ENCODE data around the gene CES4A. TPM values are rescaled to one million over a fixed set of nuclear protein-coding genes. Genes with fewer than 3 reads are reported as not detected.
A peak's percentile ranks its signal among the peaks of the same experiment; 100 is the strongest.

Gene CES4A
- polyA plus RNA-seq (2013, experiment 1 of 2): 0.54 TPM
- 0.48 TPM for polyA plus RNA-seq (2013, experiment 2 of 2)

DNA sequence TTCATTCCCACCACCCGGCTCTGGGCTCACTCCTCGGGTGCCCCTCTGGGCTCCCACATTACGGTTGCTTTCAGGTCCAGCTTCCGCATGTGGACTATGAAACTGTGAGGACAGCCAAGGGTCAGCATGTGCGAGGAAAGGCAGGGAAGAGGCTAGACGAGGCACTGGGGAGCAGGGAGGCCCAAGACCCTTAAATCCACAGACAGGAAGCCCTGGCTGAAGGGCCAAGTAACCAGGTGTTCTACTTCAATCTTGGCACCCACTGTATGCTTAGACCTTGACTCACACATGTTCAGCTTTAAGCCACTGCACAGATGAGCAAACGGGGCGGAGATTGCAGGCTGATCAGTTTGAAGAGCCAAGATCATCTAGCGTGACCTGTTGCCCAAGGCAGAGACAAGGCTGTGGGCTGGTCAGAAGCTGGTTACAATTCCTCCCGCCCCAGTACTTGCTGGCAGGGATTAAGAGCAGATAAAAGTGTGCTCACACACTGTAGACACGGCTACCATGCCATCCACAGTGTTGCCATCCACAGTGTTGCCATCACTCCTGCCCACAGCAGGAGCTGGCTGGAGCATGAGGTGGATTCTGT lies at the start of gene CES4A:
TSS of gene CES4A (plus strand) at position 393 of the 592 bp plus-strand sequence. CDS start at position 577, 184 bp downstream.
- no peak within 1 kb of the TSS for H3K4me2 ChIP-seq (ENCODE audit: insufficient read depth, low read length, poor library complexity, severe bottlenecking)
- no CpG with 5 or more reads among the region's 11 CpGs for WGBS, 2 donors (ENCODE audit: extremely low coverage in 2 of 2, insufficient read length in 2 of 2, insufficient replicate concordance in 1 of 2)

DNA sequence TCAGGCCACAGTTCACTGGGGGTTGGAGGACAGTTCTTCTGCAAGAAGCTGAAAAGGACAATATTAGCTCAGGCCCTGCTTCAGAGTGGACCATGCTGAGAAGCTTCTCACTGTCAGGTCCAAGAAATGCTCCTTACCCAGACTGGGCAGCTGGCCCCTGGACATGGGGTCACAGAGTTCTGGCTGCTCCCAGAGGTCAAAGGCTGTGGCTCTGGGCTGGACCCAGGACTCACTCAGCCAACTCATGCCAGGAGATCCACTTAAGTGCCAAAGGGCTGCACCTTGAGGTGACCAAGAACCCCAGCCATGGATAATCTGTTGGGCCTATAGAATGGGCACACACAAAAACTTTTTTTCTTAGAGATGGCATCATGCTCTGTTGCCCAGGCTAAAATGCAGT lies 49.0 kb upstream of the CES4A start:
- H3K14ac ChIP-seq (ENCODE audit: low read length): no peak overlapping the region
- no peak overlapping the region for H3K4me2 ChIP-seq (ENCODE audit: insufficient read depth, low read length, poor library complexity, severe bottlenecking)
- H2AK5ac ChIP-seq (ENCODE audit: low read depth, low read length): no peak overlapping the region
- no peak overlapping the region for H3K4ac ChIP-seq (ENCODE audit: low read length)
- no peak overlapping the region for H3K18ac ChIP-seq (ENCODE audit: low read length)
- H3K79me1 ChIP-seq (ENCODE audit: low read depth, low read length): peaks cover 8% of the 10 kb centered on the region
- peaks cover 28 to 83% of the 10 kb centered on the region in 2 donors for H3K36me3 ChIP-seq (replicated peaks in 1 of 2; ENCODE audit: control insufficient read depth in 2 of 2, insufficient read depth in 2 of 2, low read length in 2 of 2)
- no peak overlapping the region for H3K27ac ChIP-seq (replicated peaks; ENCODE audit: low read length)
- H2BK5ac ChIP-seq (ENCODE audit: low read length): no peak overlapping the region
- H3K27me3 ChIP-seq (ENCODE audit: control insufficient read depth in 3 of 3, insufficient read depth in 3 of 3, low read depth in 1 of 3, low read length in 3 of 3): no peaks in the 10 kb centered on the region
- H4K91ac ChIP-seq (ENCODE audit: low read depth, low read length, poor library complexity): no peak overlapping the region
- no peak overlapping the region for H3K23ac ChIP-seq (ENCODE audit: low read depth, low read length, poor library complexity)
- no peak overlapping the region for H2BK12ac ChIP-seq (ENCODE audit: low read length)
- H2BK15ac ChIP-seq (ENCODE audit: low read length): no peak overlapping the region
- no peak overlapping the region for H2AFZ ChIP-seq (ENCODE audit: low read length)
- peak overlapping the region in 1 of 2 donors; percentile 28 for H3K4me3 ChIP-seq (ENCODE audit: low read length in 2 of 2)
- H3K4me1 ChIP-seq (ENCODE audit: control insufficient read depth in 2 of 2, insufficient read depth in 1 of 2, low read depth in 1 of 2, low read length in 2 of 2): peaks cover 4 to 5% of the 10 kb centered on the region in 2 donors
- peaks cover 0 to 2% of the 10 kb centered on the region in 2 donors for H3K9me3 ChIP-seq (replicated peaks in 1 of 2; ENCODE audit: control insufficient read depth in 2 of 2, insufficient read depth in 1 of 2, low read depth in 1 of 2, low read length in 2 of 2)
- no peak overlapping the region for H3K9ac ChIP-seq (ENCODE audit: low read depth, low read length, poor library complexity)
- no peak overlapping the region for H4K8ac ChIP-seq (ENCODE audit: low read depth, low read length)
- no peak for DNase-seq (ENCODE audit: low spot score)
- H2BK120ac ChIP-seq (ENCODE audit: low read depth, low read length): no peak overlapping the region

More for the DNA sequence above, at the start of gene CES4A:
- H3K9me3 ChIP-seq (replicated peaks in 1 of 2; ENCODE audit: control insufficient read depth in 2 of 2, insufficient read depth in 1 of 2, low read depth in 1 of 2, low read length in 2 of 2): peaks cover 0 to 2% of the 10 kb centered on the region in 2 donors
- no peak within 1 kb of the TSS for H3K14ac ChIP-seq (ENCODE audit: low read length)
- no peak within 1 kb of the TSS for H2BK15ac ChIP-seq (ENCODE audit: low read length)
- DNase-seq (ENCODE audit: low spot score): no peak
- H3K23ac ChIP-seq (ENCODE audit: low read depth, low read length, poor library complexity): peak within 1 kb of the TSS; percentile 73
- H3K9ac ChIP-seq (ENCODE audit: low read depth, low read length, poor library complexity): no peak within 1 kb of the TSS
- H4K8ac ChIP-seq (ENCODE audit: low read depth, low read length): peak within 1 kb of the TSS; percentile 17
- peaks cover 3% of the 10 kb centered on the region for H3K79me1 ChIP-seq (ENCODE audit: low read depth, low read length)
- no peaks in the 10 kb centered on the region for H3K36me3 ChIP-seq (replicated peaks in 1 of 2; ENCODE audit: control insufficient read depth in 2 of 2, insufficient read depth in 2 of 2, low read length in 2 of 2)
- H2BK12ac ChIP-seq (ENCODE audit: low read length): peak within 1 kb of the TSS; percentile 58
- no peak within 1 kb of the TSS for H3K18ac ChIP-seq (ENCODE audit: low read length)
- no peak within 1 kb of the TSS for H3K4ac ChIP-seq (ENCODE audit: low read length)
- H2AK5ac ChIP-seq (ENCODE audit: low read depth, low read length): peak within 1 kb of the TSS; percentile 70
- peak within 1 kb of the TSS in 1 of 2 donors; percentile 5 for H3K4me3 ChIP-seq (ENCODE audit: low read length in 2 of 2)
- H2BK120ac ChIP-seq (ENCODE audit: low read depth, low read length): no peak within 1 kb of the TSS
- peaks cover 0 to 39% (median 5%) of the 10 kb centered on the region in 3 experiments for H3K27me3 ChIP-seq (ENCODE audit: control insufficient read depth in 3 of 3, insufficient read depth in 3 of 3, low read depth in 1 of 3, low read length in 3 of 3)
- H4K91ac ChIP-seq (ENCODE audit: low read depth, low read length, poor library complexity): peak within 1 kb of the TSS; percentile 12
- H2AFZ ChIP-seq (ENCODE audit: low read length): no peak within 1 kb of the TSS
- H3K4me1 ChIP-seq (ENCODE audit: control insufficient read depth in 2 of 2, insufficient read depth in 1 of 2, low read depth in 1 of 2, low read length in 2 of 2): no peaks in the 10 kb centered on the region
- H2BK5ac ChIP-seq (ENCODE audit: low read length): peak within 1 kb of the TSS; percentile 6
- H3K27ac ChIP-seq (replicated peaks; ENCODE audit: low read length): no peak within 1 kb of the TSS

DNA sequence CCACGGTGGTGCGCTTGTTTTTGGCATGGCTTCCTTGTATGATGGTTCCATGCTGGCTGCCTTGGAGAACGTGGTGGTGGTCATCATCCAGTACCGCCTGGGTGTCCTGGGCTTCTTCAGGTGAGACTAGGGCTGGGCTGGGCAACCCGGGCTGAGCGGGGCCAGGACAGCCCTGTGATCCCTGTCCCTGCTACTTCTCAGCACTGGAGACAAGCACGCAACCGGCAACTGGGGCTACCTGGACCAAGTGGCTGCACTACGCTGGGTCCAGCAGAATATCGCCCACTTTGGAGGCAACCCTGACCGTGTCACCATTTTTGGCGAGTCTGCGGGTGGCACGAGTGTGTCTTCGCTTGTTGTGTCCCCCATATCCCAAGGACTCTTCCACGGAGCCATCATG lies 48.2 kb upstream of the CES4A start:
- Histone ChIP-seq H2AK5ac (ENCODE audit: low read depth, low read length) (peak overlapping the region; percentile 28), H3K4ac (ENCODE audit: low read length) (no peak overlapping the region)
- WGBS, 2 donors (ENCODE audit: extremely low coverage in 2 of 2, insufficient read length in 2 of 2, insufficient replicate concordance in 1 of 2): no CpG with 5 or more reads among the region's 16 CpGs

GRCh38 chr16:66942981-66943380 lies 45.4 kb upstream of the CES4A start:
- no peak overlapping the region for H3K18ac ChIP-seq (ENCODE audit: low read length)
- no peak overlapping the region for H2BK15ac ChIP-seq (ENCODE audit: low read length)
- DNase-seq (ENCODE audit: low spot score): no peak
- no peak overlapping the region for H3K4me2 ChIP-seq (ENCODE audit: insufficient read depth, low read length, poor library complexity, severe bottlenecking)
- H2BK5ac ChIP-seq (ENCODE audit: low read length): no peak overlapping the region
- no peak overlapping the region for H2AK5ac ChIP-seq (ENCODE audit: low read depth, low read length)
- no peak overlapping the region for H3K9ac ChIP-seq (ENCODE audit: low read depth, low read length, poor library complexity)
- peaks cover 0 to 11% (median 0%) of the 10 kb centered on the region in 3 experiments for H3K27me3 ChIP-seq (ENCODE audit: control insufficient read depth in 3 of 3, insufficient read depth in 3 of 3, low read depth in 1 of 3, low read length in 3 of 3)
- H3K14ac ChIP-seq (ENCODE audit: low read length): no peak overlapping the region
- no CpG with 5 or more reads among the region's 5 CpGs for WGBS, 2 donors (ENCODE audit: extremely low coverage in 2 of 2, insufficient read length in 2 of 2, insufficient replicate concordance in 1 of 2)
- H3K23ac ChIP-seq (ENCODE audit: low read depth, low read length, poor library complexity): no peak overlapping the region
- H3K36me3 ChIP-seq (replicated peaks in 1 of 2; ENCODE audit: control insufficient read depth in 2 of 2, insufficient read depth in 2 of 2, low read length in 2 of 2): peaks cover 28 to 62% of the 10 kb centered on the region in 2 donors
- no peak overlapping the region for H2BK120ac ChIP-seq (ENCODE audit: low read depth, low read length)
- H3K4me1 ChIP-seq (ENCODE audit: control insufficient read depth in 2 of 2, insufficient read depth in 1 of 2, low read depth in 1 of 2, low read length in 2 of 2): no peaks in the 10 kb centered on the region
- peaks cover 0 to 2% of the 10 kb centered on the region in 2 donors for H3K9me3 ChIP-seq (replicated peaks in 1 of 2; ENCODE audit: control insufficient read depth in 2 of 2, insufficient read depth in 1 of 2, low read depth in 1 of 2, low read length in 2 of 2)
- H4K8ac ChIP-seq (ENCODE audit: low read depth, low read length): no peak overlapping the region
- H3K4me3 ChIP-seq (ENCODE audit: low read length in 2 of 2): no peak overlapping the region
- H2BK12ac ChIP-seq (ENCODE audit: low read length): no peak overlapping the region
- no peak overlapping the region for H2AFZ ChIP-seq (ENCODE audit: low read length)
- peaks cover 1% of the 10 kb centered on the region for H3K79me1 ChIP-seq (ENCODE audit: low read depth, low read length)
- no peak overlapping the region for H3K4ac ChIP-seq (ENCODE audit: low read length)
- H4K91ac ChIP-seq (ENCODE audit: low read depth, low read length, poor library complexity): no peak overlapping the region
- H3K27ac ChIP-seq (replicated peaks; ENCODE audit: low read length): no peak overlapping the region

More for the DNA sequence above, 48.2 kb upstream of the CES4A start:
- Histone ChIP-seq H2BK12ac (ENCODE audit: low read length) (no peak overlapping the region), H3K4me3 (ENCODE audit: low read length in 2 of 2) (peak overlapping the region in 1 of 2 donors; percentile 41), H3K14ac (ENCODE audit: low read length) (no peak overlapping the region), H4K8ac (ENCODE audit: low read depth, low read length) (peak overlapping the region; percentile 72), H3K27ac (replicated peaks; ENCODE audit: low read length) (no peak overlapping the region), H3K18ac (ENCODE audit: low read length) (no peak overlapping the region), H3K4me1 (ENCODE audit: control insufficient read depth in 2 of 2, insufficient read depth in 1 of 2, low read depth in 1 of 2, low read length in 2 of 2) (peaks cover 2 to 4% of the 10 kb centered on the region in 2 donors), H3K9ac (ENCODE audit: low read depth, low read length, poor library complexity) (no peak overlapping the region), H3K4me2 (ENCODE audit: insufficient read depth, low read length, poor library complexity, severe bottlenecking) (no peak overlapping the region), H4K91ac (ENCODE audit: low read depth, low read length, poor library complexity) (no peak overlapping the region), H3K27me3 (ENCODE audit: control insufficient read depth in 3 of 3, insufficient read depth in 3 of 3, low read depth in 1 of 3, low read length in 3 of 3) (no peaks in the 10 kb centered on the region), H3K9me3 (replicated peaks in 1 of 2; ENCODE audit: control insufficient read depth in 2 of 2, insufficient read depth in 1 of 2, low read depth in 1 of 2, low read length in 2 of 2) (peaks cover 0 to 2% of the 10 kb centered on the region in 2 donors), H3K79me1 (ENCODE audit: low read depth, low read length) (peaks cover 6% of the 10 kb centered on the region), H2AFZ (ENCODE audit: low read length) (no peak overlapping the region), H2BK120ac (ENCODE audit: low read depth, low read length) (no peak overlapping the region), H3K23ac (ENCODE audit: low read depth, low read length, poor library complexity) (no peak overlapping the region), H2BK15ac (ENCODE audit: low read length) (no peak overlapping the region), H3K36me3 (replicated peaks in 1 of 2; ENCODE audit: control insufficient read depth in 2 of 2, insufficient read depth in 2 of 2, low read length in 2 of 2) (peaks cover 28 to 83% of the 10 kb centered on the region in 2 donors), H2BK5ac (ENCODE audit: low read length) (no peak overlapping the region)
- no peak for DNase-seq (ENCODE audit: low spot score)
